Measurements from ENCODE around the gene DENND6B.
A peak's percentile ranks its signal among the peaks of the same experiment; 100 is the strongest.
"Not testable (repeated sequence)": the region's sequence is repeated elsewhere in the genome, so short reads cannot be mapped to it uniquely, and the experiment has no call there.

DENND6B gene, protein sequence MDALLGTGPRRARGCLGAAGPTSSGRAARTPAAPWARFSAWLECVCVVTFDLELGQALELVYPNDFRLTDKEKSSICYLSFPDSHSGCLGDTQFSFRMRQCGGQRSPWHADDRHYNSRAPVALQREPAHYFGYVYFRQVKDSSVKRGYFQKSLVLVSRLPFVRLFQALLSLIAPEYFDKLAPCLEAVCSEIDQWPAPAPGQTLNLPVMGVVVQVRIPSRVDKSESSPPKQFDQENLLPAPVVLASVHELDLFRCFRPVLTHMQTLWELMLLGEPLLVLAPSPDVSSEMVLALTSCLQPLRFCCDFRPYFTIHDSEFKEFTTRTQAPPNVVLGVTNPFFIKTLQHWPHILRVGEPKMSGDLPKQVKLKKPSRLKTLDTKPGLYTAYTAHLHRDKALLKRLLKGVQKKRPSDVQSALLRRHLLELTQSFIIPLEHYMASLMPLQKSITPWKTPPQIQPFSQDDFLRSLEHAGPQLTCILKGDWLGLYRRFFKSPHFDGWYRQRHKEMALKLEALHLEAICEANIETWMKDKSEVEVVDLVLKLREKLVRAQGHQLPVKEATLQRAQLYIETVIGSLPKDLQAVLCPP

DNA sequence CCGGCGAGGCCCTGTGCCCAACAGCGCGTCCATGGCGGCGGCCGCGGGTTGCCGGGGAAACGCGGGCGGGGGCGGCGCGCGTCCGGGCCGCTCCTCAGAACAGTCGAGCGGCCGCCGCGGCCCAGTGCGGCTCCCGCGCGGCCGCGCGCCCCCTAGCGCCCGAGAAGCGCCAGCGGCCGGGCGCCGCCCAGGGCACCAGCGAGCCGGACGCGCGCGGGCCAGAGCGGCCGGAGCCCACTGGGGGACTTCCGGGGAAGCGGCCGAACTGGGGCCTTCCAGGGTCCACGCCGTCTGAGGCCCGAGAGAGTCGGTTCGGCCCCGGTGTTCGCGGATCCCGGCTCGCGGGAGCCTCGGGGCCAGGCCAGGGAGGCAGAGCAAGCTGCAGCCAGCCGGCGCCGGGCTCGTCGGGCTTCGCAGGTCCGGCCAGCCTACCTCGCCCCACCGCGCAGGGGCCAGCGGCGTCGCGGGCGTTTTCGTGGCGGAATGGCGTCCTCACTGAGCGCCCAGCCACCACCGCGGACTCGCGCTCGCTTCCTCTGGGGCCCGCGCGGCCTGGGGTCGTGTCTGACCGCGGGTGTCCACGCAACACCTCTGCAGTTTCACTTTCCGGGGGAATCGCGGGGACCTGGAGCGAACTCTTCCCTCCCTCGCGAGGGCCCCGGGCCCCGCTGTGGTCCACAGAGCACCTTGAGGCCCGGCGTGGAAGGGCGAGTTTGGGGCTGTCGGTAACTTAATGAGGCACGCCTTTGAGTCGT is at the start of gene DENND6B:
DENND6B (minus strand) TSS at position 57 of the 755 bp plus-strand sequence; CDS start at position 33, 24 bp downstream.
- peak; percentile 72 for DNase-seq

DNA sequence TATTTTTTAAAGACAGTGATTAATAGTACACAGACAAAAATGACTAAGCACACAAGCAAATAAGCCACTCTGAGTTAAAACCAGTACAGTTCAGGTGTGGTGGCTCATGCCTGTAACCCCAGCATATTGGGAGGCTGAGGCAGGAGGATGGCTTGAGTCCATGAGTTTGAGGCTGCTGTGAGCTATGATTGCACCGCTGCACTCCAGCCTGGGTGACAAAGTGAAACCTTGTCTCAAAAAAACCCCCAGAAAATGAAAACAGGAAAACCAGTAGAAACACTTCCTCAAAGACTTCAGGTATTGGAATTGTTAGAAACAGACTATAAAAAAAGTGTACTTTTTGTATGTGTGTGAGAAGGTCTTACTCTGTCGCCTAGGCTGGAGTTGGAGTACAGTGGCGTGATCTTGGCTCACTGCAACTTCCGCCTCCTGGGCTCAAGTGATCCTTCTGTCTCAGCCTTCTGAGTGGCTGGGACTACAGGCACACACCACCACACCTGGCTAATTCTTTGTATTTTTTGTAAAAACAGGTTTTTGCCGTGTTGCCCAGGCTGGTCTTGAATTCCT is 49.4 kb upstream of the DENND6B start:
- no peak for DNase-seq

DNA sequence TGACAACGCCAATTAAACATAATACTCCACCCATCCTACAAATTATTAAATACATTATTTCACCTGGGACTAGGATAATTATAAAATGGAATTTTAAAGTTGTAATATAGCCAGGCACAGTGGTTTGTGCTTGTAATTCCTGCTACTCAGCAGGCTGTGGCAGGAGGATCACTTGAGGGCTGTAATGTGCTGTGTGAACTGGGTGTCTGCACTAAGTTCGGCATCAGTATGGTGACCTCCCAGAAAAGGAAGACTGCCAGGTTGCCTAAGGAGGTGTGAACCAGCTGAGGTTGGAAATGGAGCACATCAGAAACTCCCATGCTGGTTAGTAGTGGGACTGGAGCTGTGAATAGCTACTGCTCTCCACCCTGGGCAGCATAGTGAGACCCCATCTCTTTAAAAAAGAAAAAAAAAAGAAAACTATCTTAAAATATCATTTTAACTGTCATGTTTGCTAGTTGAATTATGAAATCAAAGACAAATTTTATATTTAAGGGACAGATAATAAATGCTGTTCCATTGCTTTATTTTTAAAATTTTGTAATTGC is 44.4 kb upstream of the DENND6B start:
- DNase-seq, result no peak

DNA sequence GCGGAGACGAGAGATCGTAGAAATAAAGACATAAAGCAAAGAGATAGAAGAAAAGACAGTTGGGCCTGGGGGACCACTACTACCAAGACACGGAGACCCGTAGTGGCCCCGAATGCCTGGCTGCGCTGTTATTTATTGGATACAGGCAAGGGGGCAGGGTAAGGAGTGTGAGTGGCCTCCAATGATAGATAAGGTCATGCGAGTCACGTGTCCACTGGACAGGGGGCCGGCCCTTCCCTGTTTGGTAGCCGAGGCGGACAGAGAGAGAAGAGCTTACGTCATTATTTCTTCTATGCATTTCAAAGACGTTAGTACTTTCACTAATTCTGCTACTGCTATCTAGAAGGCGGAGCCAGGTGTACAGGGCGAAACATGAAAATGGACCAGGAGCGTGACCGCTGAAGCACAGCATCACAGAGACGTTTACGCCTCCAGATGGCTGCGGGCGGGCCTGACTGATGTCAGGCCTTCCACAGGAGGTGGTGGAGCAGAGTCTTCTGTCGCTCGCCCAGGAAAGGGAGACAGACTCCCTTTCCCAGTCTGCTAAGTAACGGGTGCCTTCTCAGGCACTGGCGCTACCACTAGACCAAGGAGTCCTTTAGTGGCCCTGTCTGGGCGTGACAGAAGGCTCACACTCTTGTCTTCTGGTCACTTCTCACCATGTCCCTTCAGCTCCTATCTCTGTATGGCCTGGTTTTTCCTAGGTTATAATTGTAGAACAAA is 41.1 kb upstream of the DENND6B start:
- no peak for DNase-seq

DNA sequence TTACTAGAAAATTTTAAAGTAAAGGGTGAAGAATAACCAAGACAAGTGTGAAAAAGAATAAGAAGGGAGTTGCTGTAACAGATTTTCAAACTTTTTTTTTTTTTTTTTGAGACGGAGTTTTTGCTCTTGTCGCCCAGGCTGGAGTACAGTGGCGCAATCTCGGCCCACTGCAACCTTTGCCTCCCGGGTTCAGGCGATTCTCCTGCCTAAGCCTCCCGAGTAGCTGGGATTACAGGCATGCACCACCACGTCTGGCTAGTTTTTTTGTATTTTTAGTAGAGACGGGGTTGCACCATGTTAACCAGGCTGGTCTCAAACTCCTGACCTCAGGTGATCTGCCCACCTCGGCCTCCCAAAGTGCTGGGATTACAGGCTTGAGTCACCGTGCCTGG is 37.0 kb upstream of the DENND6B start:
- not testable (repeated sequence) for DNase-seq

DNA sequence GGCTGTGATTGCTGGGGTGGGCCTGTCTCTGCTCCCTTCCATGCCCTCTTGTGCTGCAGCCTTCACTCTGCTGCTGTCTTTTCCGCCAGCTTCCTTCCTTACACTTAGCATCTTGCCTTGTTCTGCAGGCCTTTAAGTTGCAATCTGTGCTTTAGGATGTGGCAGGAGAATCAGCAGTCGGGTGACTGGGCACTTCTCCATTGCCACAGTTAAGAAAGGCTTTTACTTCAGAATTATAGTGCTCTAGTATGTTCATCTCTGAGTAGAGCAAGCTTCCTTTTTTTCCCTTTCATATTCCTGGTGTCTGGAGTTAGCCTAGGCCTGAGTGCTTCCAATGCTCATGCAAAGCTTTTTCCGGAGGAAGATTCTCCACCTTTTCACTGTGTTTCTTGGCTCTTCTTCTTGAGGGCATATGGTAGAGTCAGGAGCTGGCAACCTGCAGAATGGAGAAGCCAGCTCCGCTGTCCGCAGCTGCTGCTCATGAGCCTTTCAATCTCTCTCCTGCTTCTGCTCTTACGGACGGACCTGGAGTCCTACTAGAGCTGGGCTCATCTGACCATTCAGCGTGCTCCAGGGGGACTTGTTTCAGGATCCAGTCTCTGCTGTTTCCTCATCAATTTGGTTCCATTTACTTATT is 36.5 kb upstream of the DENND6B start:
- no peak for DNase-seq

DNA sequence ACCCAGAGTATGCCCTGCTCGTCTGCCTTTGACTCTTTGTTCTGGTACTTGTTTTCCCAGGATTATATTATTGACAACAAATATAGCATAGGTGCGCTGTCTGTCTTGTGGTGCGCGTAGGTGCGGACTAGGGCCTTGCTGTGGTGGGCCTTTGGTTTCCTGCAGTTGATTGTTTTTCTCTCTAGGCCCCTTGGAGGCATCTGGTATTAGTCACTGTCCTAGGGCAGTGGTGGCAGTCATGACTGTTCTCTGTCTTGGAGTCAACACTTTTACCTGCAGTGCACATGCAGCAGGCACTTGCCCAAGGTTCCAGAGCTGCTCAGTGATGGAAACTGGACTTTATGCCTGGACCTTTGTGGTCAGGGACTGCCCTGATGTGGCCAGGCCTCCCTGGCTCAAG is 34.9 kb upstream of the DENND6B start:
- DNase-seq, result no peak

DNA sequence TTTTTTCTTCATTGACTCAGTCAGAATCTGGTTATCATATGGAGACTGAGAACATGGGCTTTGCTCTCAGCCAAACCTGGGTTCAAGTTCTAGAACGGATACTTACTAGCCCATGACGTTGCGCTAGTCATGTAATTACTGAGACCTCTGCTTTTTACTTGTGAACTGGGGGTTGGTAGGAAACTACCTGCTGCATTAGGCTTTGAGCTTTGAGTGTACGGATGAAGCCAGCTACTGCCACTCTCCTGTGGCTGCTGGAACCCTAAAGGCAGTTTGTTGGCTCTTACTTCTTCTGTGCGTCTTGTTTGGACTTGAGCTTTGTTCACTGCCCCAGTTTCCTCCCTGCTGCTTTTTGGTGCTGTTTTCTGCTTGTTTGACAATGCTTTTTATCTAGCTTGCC is 34.4 kb upstream of the DENND6B start:
- DNase-seq, result no peak

DNA sequence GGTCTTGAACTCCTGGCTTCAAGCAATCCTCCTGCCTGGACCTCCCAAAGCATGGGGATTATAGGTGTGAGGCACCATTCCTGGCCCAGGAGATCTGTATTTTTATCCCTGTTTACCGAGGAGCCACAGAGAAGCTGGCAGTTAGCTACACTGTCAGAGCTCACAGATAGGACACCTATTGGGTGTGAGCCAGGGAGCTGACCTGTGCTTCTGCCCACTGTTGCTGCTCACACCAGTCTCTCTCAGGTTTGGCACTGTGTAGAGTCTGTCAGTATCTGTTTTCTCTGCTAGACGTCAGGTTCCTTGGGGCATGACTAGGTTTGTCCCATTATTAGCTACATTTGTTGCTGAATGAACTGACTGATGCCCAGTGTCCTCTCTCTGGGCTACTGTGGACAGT is 33.8 kb upstream of the DENND6B start:
- no peak for DNase-seq

DNA sequence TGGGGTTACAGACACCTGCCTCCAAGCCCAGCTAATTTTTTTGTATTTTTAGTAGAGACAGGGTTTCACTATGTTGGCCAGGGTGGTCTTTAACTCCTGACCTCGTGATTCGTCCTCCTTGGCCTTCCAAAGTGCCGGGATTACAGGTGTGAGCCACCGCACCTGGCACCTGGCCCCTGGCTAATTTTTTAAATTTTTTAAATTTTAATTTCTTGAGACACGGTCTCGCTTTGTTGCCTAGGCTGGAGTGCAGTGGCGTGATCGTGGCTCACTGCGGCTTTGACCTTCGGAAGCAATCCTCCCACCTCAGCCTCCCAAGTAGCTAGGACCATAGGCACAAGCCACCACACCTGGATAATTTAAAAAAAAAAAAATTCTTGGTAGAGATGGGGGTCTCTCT is 30.9 kb upstream of the DENND6B start:
- no peak for DNase-seq

DNA sequence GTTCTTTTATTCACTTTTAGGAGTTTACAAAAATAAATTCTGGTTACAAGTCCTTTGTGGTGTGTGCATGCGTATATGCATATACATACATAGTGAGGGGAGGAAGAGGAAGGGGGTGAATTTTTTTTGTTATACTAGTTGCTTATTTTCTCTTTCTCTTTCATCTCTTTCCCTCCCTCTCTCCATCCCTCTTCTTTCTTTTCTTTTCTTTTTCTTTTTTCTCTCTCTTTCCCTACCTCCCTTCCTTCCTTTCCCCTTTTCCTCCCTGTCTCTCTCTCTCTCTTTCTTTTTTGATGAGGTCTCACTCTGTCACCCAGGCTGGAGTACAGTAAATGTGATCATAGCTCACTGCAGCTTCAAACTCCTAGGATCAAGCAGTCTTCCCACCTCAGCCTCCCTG is 30.4 kb upstream of the DENND6B start:
- DNase-seq, result no peak

DNA sequence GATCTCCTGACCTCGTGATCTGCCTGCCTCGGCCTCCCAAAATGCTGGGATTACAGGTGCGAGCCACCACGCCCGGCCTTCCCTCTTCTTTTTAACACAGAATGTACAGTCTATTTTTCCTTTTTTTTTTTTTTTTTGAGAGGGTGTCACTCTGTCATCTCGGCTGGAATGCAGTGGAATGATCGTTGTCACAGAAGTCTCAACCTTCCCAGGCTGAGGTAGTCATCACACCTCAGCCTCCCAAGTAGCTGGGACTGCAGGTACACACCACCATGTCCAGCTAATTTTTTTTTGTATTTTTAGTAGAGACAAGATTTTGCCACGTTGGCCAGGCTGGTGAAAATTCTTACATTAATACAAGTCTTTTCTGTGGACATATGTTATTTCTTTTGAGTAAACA is 29.4 kb upstream of the DENND6B start:
- DNase-seq, result no peak

DNA sequence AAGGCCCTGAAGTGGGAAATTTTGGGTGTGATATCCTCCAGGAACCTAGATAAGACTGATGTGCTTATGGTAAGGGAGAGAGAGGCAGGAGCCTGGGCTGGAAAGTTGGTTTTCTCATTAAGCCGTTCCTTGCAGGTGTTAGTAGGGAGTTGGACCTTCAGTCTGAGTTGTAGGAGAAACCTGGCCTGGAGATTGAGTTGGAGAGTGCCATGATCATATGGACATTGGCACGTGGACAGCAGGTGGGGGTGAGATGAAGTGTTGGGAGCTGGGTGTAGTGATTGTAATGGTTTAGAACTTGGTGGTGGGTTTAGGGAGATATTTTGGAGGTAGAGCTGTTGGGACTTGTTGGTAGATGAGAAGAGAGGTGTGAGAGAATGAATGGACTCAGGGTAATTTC is 21.2 kb upstream of the DENND6B start:
- DNase-seq, result no peak

DNA sequence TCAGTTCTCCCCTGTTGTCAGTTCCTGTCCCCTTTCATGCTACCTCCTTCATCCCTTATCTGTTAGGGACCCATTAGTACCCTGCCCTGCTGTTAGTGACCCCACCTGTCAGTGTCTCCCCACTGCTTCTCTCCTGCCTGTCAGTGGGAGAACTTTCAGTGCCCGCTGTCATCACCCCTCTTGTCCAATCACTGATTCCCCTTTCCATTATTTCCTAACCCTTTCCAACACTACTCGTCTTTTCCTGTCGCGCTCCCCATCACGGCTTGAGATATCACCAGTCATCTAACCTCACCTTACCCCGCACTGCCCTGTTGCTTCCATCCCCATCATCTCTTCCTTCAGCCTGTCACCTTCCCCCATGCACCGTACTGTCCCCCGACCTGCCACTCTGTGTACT is 20.3 kb upstream of the DENND6B start:
- no peak for DNase-seq

DNA sequence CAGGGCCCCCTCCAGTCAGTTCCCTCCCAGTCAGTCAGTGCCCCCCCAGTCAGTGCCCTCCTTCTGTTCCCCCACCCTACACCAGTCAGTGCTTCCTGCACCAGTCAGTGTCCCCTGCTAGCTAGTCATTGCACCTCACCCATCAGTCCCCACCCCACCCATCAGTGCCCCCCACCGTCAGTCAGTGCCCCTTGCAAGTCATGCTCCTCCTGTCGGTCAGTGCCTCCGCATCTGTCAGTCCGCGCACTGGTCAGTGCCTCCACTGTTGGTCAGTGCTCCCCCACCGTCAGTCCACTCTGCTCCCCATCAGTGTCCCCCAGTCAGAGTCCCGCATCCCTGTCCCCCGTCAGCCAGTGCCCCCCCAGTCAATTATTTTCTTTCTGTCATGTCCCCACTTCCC is 19.7 kb upstream of the DENND6B start:
- DNase-seq, result no peak

DNA sequence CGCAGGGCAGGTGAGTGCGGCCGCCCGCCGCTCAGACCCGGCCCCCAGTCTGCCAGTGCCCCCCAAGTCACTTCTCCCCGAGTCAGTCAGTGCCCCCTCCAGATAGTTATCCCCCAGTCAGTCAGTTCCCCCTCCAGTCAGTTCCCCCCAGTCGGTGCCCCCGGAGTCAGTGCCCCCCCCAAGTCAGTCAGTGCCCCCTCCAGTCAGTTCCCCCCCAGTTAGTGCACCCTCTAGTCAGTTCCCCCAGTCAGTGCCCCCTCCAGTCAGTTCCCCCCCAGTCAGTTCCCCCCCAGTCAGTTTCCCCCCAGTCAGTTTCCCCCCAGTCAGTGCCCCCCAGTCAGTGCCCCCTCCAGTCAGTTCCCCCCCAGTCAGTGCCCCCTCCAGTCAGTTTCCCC is 16.7 kb upstream of the DENND6B start:
- no peak for DNase-seq

DNA sequence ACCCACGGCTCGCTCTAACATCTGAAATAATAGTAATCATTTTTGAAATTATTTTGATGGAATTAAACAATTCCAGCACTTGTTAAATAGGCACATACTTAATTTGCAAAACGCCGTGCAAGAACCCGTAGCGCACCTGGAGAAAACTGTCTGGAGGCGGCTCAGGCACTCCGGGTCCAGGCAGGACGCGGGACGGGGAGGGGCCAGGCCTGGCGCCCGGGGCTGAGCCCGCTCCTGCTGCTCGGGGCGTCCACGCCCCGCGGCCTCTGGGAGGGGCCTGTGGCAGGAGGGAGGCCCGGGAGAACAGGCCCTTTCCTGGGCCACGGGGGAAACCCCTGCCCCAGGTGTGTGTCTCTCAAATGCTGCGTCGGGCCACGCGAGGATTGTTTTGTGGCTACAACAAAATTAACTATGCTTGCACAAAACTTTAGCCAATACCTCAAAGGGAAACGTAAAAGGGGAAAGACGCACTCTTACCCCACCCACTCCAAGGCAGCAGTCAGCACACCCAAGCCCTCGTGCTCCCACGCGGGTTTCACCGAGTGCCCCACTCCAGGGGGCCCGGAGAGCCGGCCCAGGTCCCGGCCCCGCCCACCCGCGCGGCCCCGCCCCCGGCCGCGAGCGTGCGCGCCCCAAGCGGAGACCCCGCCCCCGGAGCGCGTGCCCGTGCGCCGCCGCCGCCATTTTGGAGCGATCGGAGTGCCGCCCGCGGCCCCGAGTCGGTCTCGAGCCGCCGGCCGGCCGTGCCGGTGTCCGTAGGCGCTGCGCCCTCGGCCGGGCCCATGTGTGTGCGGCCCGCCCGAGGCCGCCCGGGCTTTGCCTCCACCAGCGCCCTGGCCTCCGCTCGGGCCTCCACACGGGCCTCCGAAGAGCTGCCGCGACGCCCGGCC is 16.1 kb upstream of the DENND6B start, which contains the start of gene PPP6R2:
PPP6R2 (plus strand) TSS at position 677 of the 890 bp plus-strand sequence. CDS start 50,582 bp downstream, outside the sequence.
- DNase-seq, result peak; percentile 44

DNA sequence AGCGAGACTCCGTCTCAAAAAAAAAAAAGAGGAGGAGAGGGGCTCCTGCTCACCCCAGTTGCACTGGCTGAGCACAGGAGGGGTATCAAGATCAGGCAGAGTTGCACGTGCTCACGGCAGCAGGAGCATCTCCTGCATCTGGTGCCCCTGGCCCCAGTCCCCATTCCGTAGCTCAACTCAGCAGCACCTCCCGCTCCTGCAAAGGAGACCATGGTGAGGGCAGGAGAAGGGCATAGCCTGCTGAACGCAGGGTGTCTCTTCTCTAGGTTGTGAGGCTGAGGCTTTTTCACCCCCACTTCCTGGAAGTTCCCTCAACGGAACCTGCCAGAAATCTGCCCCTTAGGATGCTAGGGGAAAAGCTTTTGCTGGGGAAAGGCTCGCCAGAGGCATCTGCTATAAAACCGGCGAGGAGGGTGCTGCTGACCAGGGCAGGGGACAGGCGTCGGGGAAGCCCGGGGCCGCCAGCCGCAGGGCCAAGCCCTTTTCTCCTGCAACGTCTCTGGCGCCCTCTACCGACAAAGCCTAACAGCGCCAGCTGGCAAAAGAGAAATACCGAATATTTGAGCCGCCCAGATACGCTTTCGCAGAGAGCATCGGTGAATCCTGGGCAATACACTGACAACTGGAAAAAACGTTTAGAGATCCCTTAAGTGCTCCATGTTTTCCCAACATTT is 15.3 kb upstream of the DENND6B start:
- DNase-seq, result peak; percentile 72

DNA sequence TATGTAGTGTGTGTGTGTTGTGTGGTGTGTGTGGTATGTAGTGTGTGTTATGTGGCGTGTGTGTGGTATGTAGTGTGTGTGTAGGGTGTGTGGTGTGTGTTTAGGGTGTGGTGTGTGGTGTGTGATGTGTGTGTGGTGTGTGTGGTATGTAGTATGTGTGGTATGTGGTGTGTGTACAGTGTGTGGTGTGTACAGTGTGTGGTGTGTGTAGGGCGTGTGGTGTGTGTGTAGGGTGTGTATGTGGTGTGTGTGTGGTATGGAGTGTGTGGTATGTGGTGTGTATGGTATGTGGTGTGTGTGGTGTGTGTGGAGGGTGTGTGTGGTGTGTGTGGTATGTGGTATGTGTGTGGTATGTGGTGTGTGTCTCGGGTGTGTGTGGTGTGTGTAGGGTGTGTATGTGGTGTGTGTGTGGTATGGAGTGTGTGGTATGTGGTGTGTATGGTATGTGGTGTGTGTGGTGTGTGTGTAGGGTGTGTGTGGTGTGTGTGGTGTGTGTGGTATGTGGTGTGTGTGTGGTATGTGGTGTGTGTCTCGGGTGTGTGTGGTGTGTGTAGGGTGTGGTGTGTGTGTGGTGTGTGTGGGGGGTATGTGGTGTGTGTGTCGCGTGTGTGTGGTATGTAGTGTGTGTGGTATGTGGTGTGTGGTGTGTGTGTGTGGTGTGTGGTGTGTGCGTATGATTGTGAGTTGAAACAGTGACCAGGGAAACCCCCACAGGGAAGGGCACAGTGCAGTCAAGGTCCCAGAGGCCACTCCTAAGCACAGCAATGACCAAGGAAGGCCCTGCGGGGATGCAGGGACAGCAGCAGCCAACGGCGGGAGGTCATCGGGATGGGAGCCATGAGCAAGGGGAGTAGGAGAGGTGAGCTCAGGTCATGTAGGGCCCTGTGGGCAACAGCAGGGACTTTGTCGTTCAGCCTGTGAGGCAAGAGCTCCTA is 13.4 kb upstream of the DENND6B start:
- no peak for DNase-seq

Measured in NCI-H2227 treated with DMSO at 0.1 percent for 48 hours (cell line).